SK-N-MC (cell line): ENCODE results near the gene LNX1.

Experiments used
- DNase-seq: peaks from one replicate; pipeline ENCODE4 v3.0.0-alpha.2; 2011; ENCODE audit warnings: low read depth, low spot score
- H3K27ac ChIP-seq: fragments of 200-600 bp; sonication (generic); 2 replicates; pipeline ENCODE4 v1.5.1; 2016; ENCODE audit warnings: mixed run types
- H3K36me3 ChIP-seq: fragments of 200-600 bp; sonication (generic); 2 replicates; pipeline ENCODE4 v1.6.1; 2017; ENCODE audit warnings: antibody characterized with exemption, low read length, mixed read lengths; ENCODE audit not compliant: insufficient read depth
- H3K4me3 ChIP-seq: fragments of 200-600 bp; sonication (generic); 2 replicates; pipeline ENCODE4 v1.5.1; 2016
- H3K9ac ChIP-seq: fragments of 200-600 bp; sonication (generic); 2 replicates; pipeline ENCODE4 v1.8.0; 2017; ENCODE audit warnings: mixed run types, mixed read lengths; ENCODE audit not compliant: insufficient read length
- H3K9me3 ChIP-seq: fragments of 200-600 bp; sonication (generic); 2 replicates; pipeline ENCODE4 v1.6.1; 2017; ENCODE audit warnings: low read depth, mild to moderate bottlenecking, antibody characterized with exemption, low read length, moderate library complexity, mixed read lengths
- EZH2 ChIP-seq: fragments of 200-600 bp; sonication (generic); IDR thresholded peaks from one replicate; pipeline ENCODE4 v1.6.1; 2017; ENCODE audit warnings: antibody characterized with exemption
- FOXP2 ChIP-seq: optimal IDR thresholded peaks from 2 replicates; pipeline ENCODE3; 2011; ENCODE audit warnings: mild to moderate bottlenecking, moderate library complexity; ENCODE audit not compliant: insufficient read depth; ENCODE audit errors: extremely low read length, control extremely low read depth
- POLR2AphosphoS5 ChIP-seq: IDR thresholded peaks from 2 replicates; pipeline ENCODE4 v1.6.1; 2012; ENCODE audit warnings: mild to moderate bottlenecking, low read depth, low read length, borderline replicate concordance

Gene LNX1

GRCh38 chr4:53527930-53528329, 63.4 kb downstream of the LNX1 start:
- Histone ChIP-seq H3K27ac (no peak overlapping the region), H3K36me3 (no peaks in the 10 kb centered on the region), H3K9ac (no peak overlapping the region), H3K4me3 (no peak overlapping the region), H3K9me3 (no peaks in the 10 kb centered on the region)
- TF ChIP-seq EZH2 = no peak
- no peak for DNase-seq

- no peaks in the 10 kb centered on the region for H3K9me3 ChIP-seq
- no peaks in the 10 kb centered on the region for H3K36me3 ChIP-seq
- no peak for TF ChIP-seq EZH2
- TF ChIP-seq FOXP2 = no peak
- no peak for TF ChIP-seq POLR2AphosphoS5
- H3K27ac ChIP-seq = no peak overlapping the region
- no peak for DNase-seq
- H3K4me3 ChIP-seq = no peak overlapping the region
- no peak overlapping the region for H3K9ac ChIP-seq
Measured at GRCh38 chr4:53527326-53527725, 64.0 kb downstream of the LNX1 start.

DNA sequence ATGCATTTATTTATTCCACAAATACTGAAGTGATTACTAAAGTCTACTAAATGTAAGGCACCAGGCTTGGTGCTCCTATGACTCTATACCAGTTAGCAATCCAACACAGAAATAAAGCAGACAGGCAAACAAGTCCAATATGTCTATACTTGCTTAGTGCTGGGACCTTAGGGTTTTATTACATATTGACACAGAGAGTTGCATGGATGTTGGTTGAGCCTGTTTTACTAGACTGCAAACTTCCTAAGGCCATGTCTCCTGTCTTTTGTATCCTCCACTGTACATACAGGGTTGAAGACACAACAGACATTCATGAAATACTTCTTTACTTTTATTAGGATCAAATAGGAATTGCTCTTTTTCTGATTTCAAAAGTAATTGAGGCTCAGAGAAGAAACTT, 69.0 kb downstream of the LNX1 start:
- H3K9ac ChIP-seq = no peak overlapping the region
- no peak overlapping the region for H3K27ac ChIP-seq
- no peak overlapping the region for H3K4me3 ChIP-seq
- no peak for DNase-seq
- H3K36me3 ChIP-seq = no peaks in the 10 kb centered on the region
- no peaks in the 10 kb centered on the region for H3K9me3 ChIP-seq
- TF ChIP-seq EZH2 = no peak
- no peak for TF ChIP-seq FOXP2
- TF ChIP-seq POLR2AphosphoS5 = no peak

GRCh38 chr4:53520116-53520515, 71.2 kb downstream of the LNX1 start:
- no peak for DNase-seq
- TF ChIP-seq EZH2 = no peak
- H3K9me3 ChIP-seq = no peaks in the 10 kb centered on the region
- H3K4me3 ChIP-seq = no peak overlapping the region
- no peak overlapping the region for H3K9ac ChIP-seq
- no peak overlapping the region for H3K27ac ChIP-seq
- H3K36me3 ChIP-seq = no peaks in the 10 kb centered on the region

- Histone ChIP-seq H3K4me3 (no peak overlapping the region), H3K9ac (no peak overlapping the region), H3K27ac (no peak overlapping the region), H3K36me3 (no peaks in the 10 kb centered on the region), H3K9me3 (no peaks in the 10 kb centered on the region)
- DNase-seq = no peak
- TF ChIP-seq EZH2 = no peak
- TF ChIP-seq POLR2AphosphoS5 = no peak
- no peak for TF ChIP-seq FOXP2
Measured at GRCh38 chr4:53518807-53519206, 72.5 kb downstream of the LNX1 start.

- no peak overlapping the region for H3K4me3 ChIP-seq
- no peaks in the 10 kb centered on the region for H3K36me3 ChIP-seq
- no peak for DNase-seq
- no peak overlapping the region for H3K27ac ChIP-seq
- TF ChIP-seq FOXP2 (no peak), POLR2AphosphoS5 (no peak), EZH2 (no peak)
- no peak overlapping the region for H3K9ac ChIP-seq
- no peaks in the 10 kb centered on the region for H3K9me3 ChIP-seq
Measured at GRCh38 chr4:53515076-53515475, 76.2 kb downstream of the LNX1 start.

DNA sequence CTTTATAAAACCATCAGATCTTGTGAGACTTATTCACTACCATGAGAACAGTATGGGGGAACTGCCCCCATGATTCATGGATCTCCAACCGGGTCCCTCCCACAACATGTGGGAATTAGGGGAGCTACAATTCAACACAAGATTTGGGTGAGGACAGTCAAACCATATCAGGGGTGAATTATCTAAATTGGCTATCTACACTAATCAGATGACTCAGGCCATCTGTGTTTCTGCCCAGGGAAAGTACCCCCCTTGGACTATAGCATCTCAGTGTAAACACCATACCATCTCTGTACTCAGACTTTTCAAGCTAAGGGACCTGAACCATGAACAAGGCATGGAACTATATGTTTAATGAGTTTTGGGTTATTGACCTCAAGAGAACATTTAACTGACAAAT, 76.8 kb downstream of the LNX1 start:
- no peak for DNase-seq
- Histone ChIP-seq H3K4me3 (no peak overlapping the region), H3K9me3 (no peaks in the 10 kb centered on the region), H3K36me3 (no peaks in the 10 kb centered on the region), H3K27ac (no peak overlapping the region), H3K9ac (no peak overlapping the region)
- TF ChIP-seq FOXP2 (no peak), EZH2 (no peak), POLR2AphosphoS5 (no peak)

DNA sequence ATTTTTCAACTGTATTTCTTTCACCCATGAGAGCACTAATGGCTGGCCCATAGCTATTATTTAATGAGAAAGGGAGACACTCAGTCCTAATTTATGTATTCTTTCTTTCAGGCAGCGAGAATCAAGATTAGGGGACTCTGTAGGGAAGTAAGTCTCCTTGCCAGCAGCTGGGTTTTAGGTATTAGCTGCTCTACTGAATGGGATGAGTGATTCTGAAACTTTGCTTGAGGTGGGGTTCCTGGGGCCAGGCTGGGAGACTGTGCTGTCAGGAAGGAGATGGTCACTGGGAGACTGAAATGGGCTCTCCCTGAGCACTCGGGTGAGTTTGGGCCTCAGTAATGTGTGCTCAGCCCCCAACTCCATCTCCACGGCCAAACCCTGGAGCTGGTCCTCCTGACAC, 78.7 kb downstream of the LNX1 start:
- TF ChIP-seq POLR2AphosphoS5 = no peak
- TF ChIP-seq EZH2 = no peak
- no peak for TF ChIP-seq FOXP2
- no peak overlapping the region for H3K9ac ChIP-seq
- no peak overlapping the region for H3K27ac ChIP-seq
- no peak for DNase-seq
- no peaks in the 10 kb centered on the region for H3K36me3 ChIP-seq
- H3K9me3 ChIP-seq = no peaks in the 10 kb centered on the region
- no peak overlapping the region for H3K4me3 ChIP-seq

GRCh38 chr4:53511014-53511413, 80.3 kb downstream of the LNX1 start:
- TF ChIP-seq FOXP2 = no peak
- no peak for TF ChIP-seq EZH2
- no peak for TF ChIP-seq POLR2AphosphoS5
- DNase-seq = no peak
- Histone ChIP-seq H3K9ac (no peak overlapping the region), H3K27ac (no peak overlapping the region), H3K9me3 (no peaks in the 10 kb centered on the region), H3K4me3 (no peak overlapping the region), H3K36me3 (no peaks in the 10 kb centered on the region)

GRCh38 chr4:53510321-53510720, 81.0 kb downstream of the LNX1 start:
- no peak for DNase-seq
- Histone ChIP-seq H3K27ac (no peak overlapping the region), H3K9ac (no peak overlapping the region), H3K36me3 (no peaks in the 10 kb centered on the region), H3K9me3 (no peaks in the 10 kb centered on the region), H3K4me3 (no peak overlapping the region)
- TF ChIP-seq EZH2 (no peak), POLR2AphosphoS5 (no peak), FOXP2 (no peak)
